ENCODE measurements around the gene GLG1. TPM values are rescaled to one million over a fixed set of nuclear protein-coding genes. Genes with fewer than 3 reads are reported as not detected.
"Not testable (repeated sequence)": the region's sequence is repeated elsewhere in the genome, so short reads cannot be mapped to it uniquely, and the experiment has no call there.

The GLG1 gene
- total RNA-seq, 2 donors from 2014 or later, result 102 to 123 TPM

GRCh38 chr16:74557275-74557674 is 49.6 kb downstream of the GLG1 start:
- no peak overlapping the region for H3K4me3 ChIP-seq
- no peak overlapping the region for H3K27ac ChIP-seq
- TF ChIP-seq CTCF (IDR thresholded peaks at IDR 0.05), result no peak
- H3K27me3 ChIP-seq, result no peaks in the 10 kb centered on the region
- no peaks in the 10 kb centered on the region for H3K9me3 ChIP-seq
- no peaks in the 10 kb centered on the region for H3K36me3 ChIP-seq
- H3K4me1 ChIP-seq, result peaks cover 0 to 8% of the 10 kb centered on the region in 2 donors
- no peak for DNase-seq (ENCODE audit: low spot score)

GRCh38 chr16:74556375-74556922 is 50.5 kb downstream of the GLG1 start:
- DNase-seq (ENCODE audit: low spot score), result no peak

GRCh38 chr16:74552357-74552756 is 54.6 kb downstream of the GLG1 start:
- not testable (repeated sequence) for H3K4me3 ChIP-seq; H3K36me3 ChIP-seq; DNase-seq (ENCODE audit: low spot score); H3K27ac ChIP-seq; H3K27me3 ChIP-seq; H3K4me1 ChIP-seq; H3K9me3 ChIP-seq

More at GRCh38 chr16:74556375-74556922, 50.5 kb downstream of the GLG1 start:
- TF ChIP-seq CTCF (IDR thresholded peaks at IDR 0.05), result no peak
- H3K4me1 ChIP-seq, result peaks cover 0 to 8% of the 10 kb centered on the region in 2 donors
- H3K36me3 ChIP-seq, result no peaks in the 10 kb centered on the region
- no peaks in the 10 kb centered on the region for H3K27me3 ChIP-seq
- H3K4me3 ChIP-seq, result no peak overlapping the region
- no peaks in the 10 kb centered on the region for H3K9me3 ChIP-seq
- H3K27ac ChIP-seq, result no peak overlapping the region

GRCh38 chr16:74550227-74551019 is 56.5 kb downstream of the GLG1 start:
- H3K4me3 ChIP-seq; H3K9me3 ChIP-seq; H3K36me3 ChIP-seq; H3K27me3 ChIP-seq; DNase-seq (ENCODE audit: low spot score); H3K4me1 ChIP-seq: not testable (repeated sequence)
- peak overlapping the region in 1 of 2 donors; percentile 23 for H3K27ac ChIP-seq

GRCh38 chr16:74546112-74546511 is 60.8 kb downstream of the GLG1 start:
- not testable (repeated sequence) for H3K27me3 ChIP-seq; H3K4me3 ChIP-seq; H3K4me1 ChIP-seq; H3K9me3 ChIP-seq; H3K27ac ChIP-seq; DNase-seq (ENCODE audit: low spot score); H3K36me3 ChIP-seq

GRCh38 chr16:74542911-74543578 is 63.9 kb downstream of the GLG1 start:
- not testable (repeated sequence) for H3K27me3 ChIP-seq; H3K4me1 ChIP-seq; H3K9me3 ChIP-seq; DNase-seq (ENCODE audit: low spot score); H3K36me3 ChIP-seq; H3K4me3 ChIP-seq; H3K27ac ChIP-seq

- not testable (repeated sequence) for H3K27ac ChIP-seq; H3K4me3 ChIP-seq; H3K36me3 ChIP-seq; DNase-seq (ENCODE audit: low spot score); H3K4me1 ChIP-seq; H3K27me3 ChIP-seq; H3K9me3 ChIP-seq
Observed at GRCh38 chr16:74540663-74541062, 66.3 kb downstream of the GLG1 start.

GRCh38 chr16:74538801-74539200 is 68.1 kb downstream of the GLG1 start:
- not testable (repeated sequence) for H3K27ac ChIP-seq

GRCh38 chr16:74537746-74538145 is 69.2 kb downstream of the GLG1 start:
- not testable (repeated sequence) for DNase-seq (ENCODE audit: low spot score); H3K27ac ChIP-seq; H3K4me3 ChIP-seq; H3K36me3 ChIP-seq; H3K4me1 ChIP-seq; H3K9me3 ChIP-seq; H3K27me3 ChIP-seq

More at GRCh38 chr16:74538801-74539200, 68.1 kb downstream of the GLG1 start:
- DNase-seq (ENCODE audit: low spot score); H3K4me1 ChIP-seq; H3K9me3 ChIP-seq; H3K4me3 ChIP-seq; H3K27me3 ChIP-seq; H3K36me3 ChIP-seq: not testable (repeated sequence)

- not testable (repeated sequence) for H3K9me3 ChIP-seq; DNase-seq (ENCODE audit: low spot score); H3K27ac ChIP-seq; H3K27me3 ChIP-seq; H3K4me1 ChIP-seq; H3K36me3 ChIP-seq; H3K4me3 ChIP-seq
Observed at GRCh38 chr16:74534650-74535049, 72.3 kb downstream of the GLG1 start.
